K562 (cell line): Measurements from ENCODE around the gene STX11. TPM values are rescaled to one million over a fixed set of nuclear protein-coding genes. Genes with fewer than 3 reads are reported as not detected.

Experiments used
- EGR1 ChIP-seq: fragments of 450-650 bp; conservative IDR thresholded peaks from 2 replicates; pipeline ENCODE4 v1.6.1; 2017; ENCODE audit warnings: mild to moderate bottlenecking
- FOXP1 ChIP-seq: sonication (generic); formaldehyde crosslinking; IDR thresholded peaks from 2 replicates; pipeline ENCODE4 v1.8.0; 2022; ENCODE audit warnings: mild to moderate bottlenecking, missing genetic modification reagents
- GABPA ChIP-seq: fragments of 200-800 bp; sonication (Bioruptor generic); conservative IDR thresholded peaks from 2 replicates; pipeline ENCODE4 v1.6.1; 2016; ENCODE audit warnings: low read depth, missing genetic modification characterization, missing compliant biosample characterization
- HMG20B ChIP-seq: fragments of 250-450 bp; sonication (Bioruptor Pico); IDR thresholded peaks from 2 replicates; pipeline ENCODE4 v1.5.0; 2021; ENCODE audit warnings: mild to moderate bottlenecking
- NR2C2 ChIP-seq, 2 experiments: fragments of 200-800 bp in 1 of 2; sonication (Bioruptor generic) in 1 of 2; sonication (generic) in 1 of 2; formaldehyde crosslinking in 1 of 2; IDR thresholded peaks; 2 replicates each; pipeline versions ENCODE4 v1.6.1 to v1.8.0; 2016 to 2022; ENCODE audit warnings: mild to moderate bottlenecking in 1 of 2, missing compliant biosample characterization in 1 of 2, missing genetic modification characterization in 1 of 2, missing genetic modification reagents in 1 of 2
- PHB2 ChIP-seq: fragments of 450-650 bp; IDR thresholded peaks from 2 replicates; pipeline ENCODE4 v1.6.1; 2017; ENCODE audit warnings: low read depth
- RBFOX2 ChIP-seq: fragments of 200-400 bp; formaldehyde crosslinking; IDR thresholded peaks from 2 replicates; pipeline ENCODE4 v1.6.1; 2017; ENCODE audit warnings: low read depth, mild to moderate bottlenecking, low read length, moderate library complexity
- WHSC1 ChIP-seq: IDR thresholded peaks from one replicate; pipeline ENCODE4 v1.6.1; 2012; ENCODE audit warnings: low read length, control low read depth, inconsistent platforms
- ZBTB7A ChIP-seq: IDR thresholded peaks from 2 replicates; pipeline ENCODE4 v1.6.1; 2011; ENCODE audit warnings: low read depth, mild to moderate bottlenecking, low read length, moderate library complexity, borderline replicate concordance; ENCODE audit not compliant: control insufficient read depth
- ZNF318 ChIP-seq, 2 experiments: fragments of 450-650 bp; IDR thresholded peaks; 2 replicates each; pipeline ENCODE4 v1.6.1; 2016; ENCODE audit warnings: mild to moderate bottlenecking in 2 of 2, borderline replicate concordance in 1 of 2, low read depth in 1 of 2, moderate library complexity in 1 of 2
- ZNF324 ChIP-seq: fragments of 250-450 bp; sonication (Bioruptor Pico); IDR thresholded peaks from 2 replicates; pipeline ENCODE4 v1.4.0; 2020; ENCODE audit warnings: mild to moderate bottlenecking
- polyA plus RNA-seq, 8 experiments: library from polyadenylated mRNA; depleted of rRNA in 4 of 8; stranded (reverse) in 5 of 8; unstranded in 3 of 8; fragments of >200 nt; fragmentation: Nextera tagmentation in 2 of 8; fragmentation: Illumina TruSeq in 1 of 8; extraction: Ambion mirVana in 2 of 8; extraction: Trizol in 1 of 8; gene quantifications; 2 replicates each; pipeline versions ENCODE4 v1.2.1 to v1.2.3, GENCODE V29; 2011 to 2014; ENCODE audit warnings: inconsistent platforms in 1 of 8, missing spikeins in 1 of 8
- total RNA-seq, 7 experiments: library from RNA; depleted of rRNA in 6 of 7; stranded (reverse); fragments of >200 nt in 6 of 7; fragmentation: Illumina TruSeq in 2 of 7; extraction: Trizol in 2 of 7; gene quantifications; 2 replicates each; pipeline versions ENCODE4 v1.2.1 to v1.2.3, GENCODE V29; 2011 to 2021; ENCODE audit warnings: low replicate concordance in 1 of 7
- TF ChIP-seq, protein P1 (sequence below): IDR thresholded peaks from 3 replicates; pipeline ENCODE4 v1.6.1; 2011; ENCODE audit warnings: borderline replicate concordance, mild to moderate bottlenecking; ENCODE audit not compliant: insufficient read length, insufficient read depth
- TF ChIP-seq, protein P2 (sequence below): sonication (generic); formaldehyde crosslinking; IDR thresholded peaks from 2 replicates; pipeline ENCODE4 v1.8.1; 2023; ENCODE audit warnings: mild to moderate bottlenecking, missing genetic modification reagents

Gene STX11
- total and polyA plus RNA-seq, 9 of the 15 experiments (the other 6 are each of a cell fraction or from before 2014, with no cell fraction given): 0.06 to 0.73 (median 0.40) TPM

DNA sequence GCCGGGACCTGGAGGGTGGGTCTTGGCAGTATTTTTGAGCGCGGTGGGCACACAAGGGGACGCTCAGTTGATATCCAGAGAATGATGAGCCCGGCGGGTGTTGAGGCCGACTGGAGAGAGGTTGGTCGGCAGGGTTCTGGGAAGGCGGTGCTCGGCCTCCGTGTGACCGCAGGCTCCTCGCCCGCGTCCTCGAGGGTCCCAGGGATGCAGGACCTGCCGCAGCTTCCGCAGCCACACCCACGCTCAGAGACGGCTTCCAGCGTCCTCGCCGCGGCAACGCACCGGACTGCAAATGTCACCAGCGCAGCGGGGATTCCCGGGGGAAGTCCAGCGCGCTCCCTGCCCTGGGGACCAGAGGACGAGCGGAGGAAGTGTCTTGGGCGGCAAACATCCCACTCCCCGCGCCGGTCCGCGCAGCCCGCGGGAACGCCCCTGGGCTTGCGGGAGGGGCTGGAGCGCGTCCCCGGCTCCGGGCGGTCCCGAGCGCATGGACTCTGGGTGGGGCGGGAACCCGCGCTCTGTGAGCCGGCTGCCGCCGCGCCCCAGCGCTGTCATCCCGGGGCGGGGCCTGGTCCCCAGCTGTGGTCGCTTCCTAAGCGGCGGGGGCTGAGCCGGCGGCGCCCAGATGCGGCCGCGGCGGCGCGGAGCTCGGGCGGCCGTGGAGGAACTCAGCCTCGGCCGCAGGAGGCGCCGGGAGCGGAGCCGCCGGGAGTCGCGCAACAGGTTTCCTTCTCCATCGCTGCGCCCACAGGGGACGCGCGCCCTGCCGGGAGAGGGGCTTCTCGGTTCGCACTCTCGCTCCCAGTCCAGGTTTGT, at the start of gene STX11 (continued):
- peak; percentile 51 for TF ChIP-seq EGR1
- no peak for TF ChIP-seq HMG20B (CRISPR knock-in tag)
- TF ChIP-seq PHB2: no peak
- peak; percentile 58; the same call in 1 of the 2 replicates for TF ChIP-seq FOXP1 (CRISPR knock-in tag)
- no peak for TF ChIP-seq GABPA (tag)
- TF ChIP-seq, protein P1, sequence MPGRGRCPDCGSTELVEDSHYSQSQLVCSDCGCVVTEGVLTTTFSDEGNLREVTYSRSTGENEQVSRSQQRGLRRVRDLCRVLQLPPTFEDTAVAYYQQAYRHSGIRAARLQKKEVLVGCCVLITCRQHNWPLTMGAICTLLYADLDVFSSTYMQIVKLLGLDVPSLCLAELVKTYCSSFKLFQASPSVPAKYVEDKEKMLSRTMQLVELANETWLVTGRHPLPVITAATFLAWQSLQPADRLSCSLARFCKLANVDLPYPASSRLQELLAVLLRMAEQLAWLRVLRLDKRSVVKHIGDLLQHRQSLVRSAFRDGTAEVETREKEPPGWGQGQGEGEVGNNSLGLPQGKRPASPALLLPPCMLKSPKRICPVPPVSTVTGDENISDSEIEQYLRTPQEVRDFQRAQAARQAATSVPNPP: no peak
- no peak for TF ChIP-seq NR2C2 (CRISPR knock-in tag; IDR thresholded peaks at IDR 0.05)
- no peak for TF ChIP-seq NR2C2 (tag; IDR thresholded peaks at IDR 0.05)
- peak; percentile 73 for TF ChIP-seq RBFOX2
- no peak for TF ChIP-seq ZNF318 (IDR thresholded peaks at IDR 0.05; ENCODE audit: borderline replicate concordance in 1 of 2, low read depth in 1 of 2)
- TF ChIP-seq, protein P2, sequence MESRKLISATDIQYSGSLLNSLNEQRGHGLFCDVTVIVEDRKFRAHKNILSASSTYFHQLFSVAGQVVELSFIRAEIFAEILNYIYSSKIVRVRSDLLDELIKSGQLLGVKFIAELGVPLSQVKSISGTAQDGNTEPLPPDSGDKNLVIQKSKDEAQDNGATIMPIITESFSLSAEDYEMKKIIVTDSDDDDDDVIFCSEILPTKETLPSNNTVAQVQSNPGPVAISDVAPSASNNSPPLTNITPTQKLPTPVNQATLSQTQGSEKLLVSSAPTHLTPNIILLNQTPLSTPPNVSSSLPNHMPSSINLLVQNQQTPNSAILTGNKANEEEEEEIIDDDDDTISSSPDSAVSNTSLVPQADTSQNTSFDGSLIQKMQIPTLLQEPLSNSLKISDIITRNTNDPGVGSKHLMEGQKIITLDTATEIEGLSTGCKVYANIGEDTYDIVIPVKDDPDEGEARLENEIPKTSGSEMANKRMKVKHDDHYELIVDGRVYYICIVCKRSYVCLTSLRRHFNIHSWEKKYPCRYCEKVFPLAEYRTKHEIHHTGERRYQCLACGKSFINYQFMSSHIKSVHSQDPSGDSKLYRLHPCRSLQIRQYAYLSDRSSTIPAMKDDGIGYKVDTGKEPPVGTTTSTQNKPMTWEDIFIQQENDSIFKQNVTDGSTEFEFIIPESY (CRISPR knock-in tag): no peak; the same call in 1 of the 2 replicates
- peak; percentile 70; the same call in 1 of the 2 replicates for TF ChIP-seq ZBTB7A
- TF ChIP-seq ZNF324: no peak
- TF ChIP-seq WHSC1: no peak
